HK-2 (cell line): ENCODE data around the gene COL18A1.

Source experiments
- DNase-seq: peaks from one replicate; pipeline ENCODE4 v3.0.0-alpha.2; 2018; ENCODE audit not compliant: unreplicated experiment

Gene COL18A1

DNA sequence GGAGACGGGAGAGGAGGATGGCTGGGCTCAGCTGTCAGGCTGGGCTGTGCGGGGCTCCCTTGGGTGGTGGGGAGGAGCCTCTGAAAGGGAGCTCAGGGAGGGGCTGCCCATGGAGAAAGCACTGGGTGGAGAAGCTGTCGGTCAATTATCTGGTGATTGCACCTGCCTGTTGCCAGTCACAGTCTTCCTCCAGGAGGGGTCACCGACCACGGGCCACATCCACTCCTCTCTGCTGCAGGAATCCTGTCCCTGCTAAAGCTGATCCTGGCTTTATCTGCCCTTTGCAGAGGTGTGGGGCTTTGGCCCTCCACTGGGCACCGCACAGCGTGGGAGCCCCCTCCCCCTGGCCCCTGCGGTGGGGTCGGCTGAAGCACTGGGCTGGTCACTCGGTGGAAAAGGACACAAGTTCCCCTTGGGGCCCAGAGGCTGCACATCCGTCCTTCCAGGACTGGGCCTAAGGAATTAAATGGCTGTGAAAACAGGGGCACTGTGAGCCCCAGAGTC, 21.8 kb upstream of the COL18A1 start:
- no peak for DNase-seq

GRCh38 chr21:45383615-45384201, 21.3 kb upstream of the COL18A1 start:
- DNase-seq, result no peak

GRCh38 chr21:45384656-45385548, 20.1 kb upstream of the COL18A1 start:
- no peak for DNase-seq

- no peak for DNase-seq
Measured at GRCh38 chr21:45385549-45386050, 19.4 kb upstream of the COL18A1 start.

- DNase-seq, result no peak
Measured at GRCh38 chr21:45386336-45386727, 18.6 kb upstream of the COL18A1 start.

GRCh38 chr21:45386728-45387371, 18.1 kb upstream of the COL18A1 start:
- DNase-seq, result peak; percentile 39

DNA sequence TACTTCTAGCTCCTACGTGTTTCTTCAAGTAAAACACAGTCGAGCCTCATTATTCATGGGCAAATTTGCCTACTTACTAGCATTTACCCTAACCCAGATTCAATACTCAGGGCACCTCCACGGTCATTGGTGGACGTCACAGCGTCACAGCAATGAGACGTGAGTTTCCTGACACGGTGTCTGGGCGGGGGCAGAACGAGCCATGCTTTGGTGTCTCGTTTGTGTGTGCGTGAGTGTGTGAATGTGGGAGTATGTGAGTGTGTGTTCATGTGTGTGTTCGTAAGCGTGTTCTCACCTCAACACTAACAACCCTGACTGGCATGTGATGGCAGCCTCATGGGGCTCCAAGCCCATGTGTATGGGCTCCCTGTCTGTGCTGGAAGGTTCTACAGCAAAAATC, 17.5 kb upstream of the COL18A1 start:
- DNase-seq, result no peak

- DNase-seq, result no peak
Measured at GRCh38 chr21:45388011-45388521, 16.9 kb upstream of the COL18A1 start.

GRCh38 chr21:45388611-45389296, 16.2 kb upstream of the COL18A1 start:
- DNase-seq, result no peak

GRCh38 chr21:45390121-45390751, 14.7 kb upstream of the COL18A1 start:
- DNase-seq, result no peak

DNA sequence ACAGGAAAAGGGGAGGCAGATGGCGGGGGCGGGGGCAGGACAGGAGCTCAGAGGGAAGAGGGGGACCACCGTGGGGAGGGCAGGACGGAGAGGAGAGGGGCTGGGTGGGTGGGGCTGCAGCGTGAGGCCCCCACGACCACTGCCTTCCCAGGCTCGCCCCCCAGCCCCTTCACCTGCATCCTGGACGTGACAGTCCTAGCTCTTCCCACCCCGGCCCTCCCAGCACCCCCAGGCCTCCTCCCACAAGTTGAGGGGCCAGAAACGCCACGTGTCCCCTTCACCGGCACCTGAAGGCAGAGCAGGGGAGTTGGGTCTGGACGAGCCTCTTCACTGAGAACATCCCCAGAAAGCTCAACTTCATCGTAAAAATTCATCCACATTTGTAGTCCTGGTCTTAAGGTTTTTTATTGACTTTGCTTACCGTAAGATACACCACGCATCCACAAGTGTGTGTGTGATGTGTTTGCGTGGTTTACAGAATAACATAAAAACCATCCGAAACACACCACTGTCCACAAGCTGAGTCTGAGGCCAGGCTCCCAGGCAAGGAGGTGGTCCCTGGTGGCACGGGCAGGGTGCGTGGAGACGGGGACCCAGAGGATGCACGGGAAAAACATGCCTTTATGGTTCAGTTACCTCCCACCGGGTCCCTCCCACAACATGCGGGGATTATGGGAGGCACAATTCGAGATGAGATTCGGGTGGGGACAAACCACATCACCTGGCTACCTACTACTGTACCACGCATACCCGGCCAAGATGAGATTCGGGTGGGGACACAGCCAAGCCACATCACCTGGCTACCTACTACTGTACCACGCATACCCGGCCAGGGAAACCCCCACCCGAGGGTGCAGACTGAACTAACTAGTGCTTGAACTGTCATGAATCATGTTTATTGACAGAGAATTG, 13.9 kb upstream of the COL18A1 start:
- DNase-seq, result no peak

- DNase-seq, result no peak
Measured at GRCh38 chr21:45391743-45392572, 13.0 kb upstream of the COL18A1 start.

DNA sequence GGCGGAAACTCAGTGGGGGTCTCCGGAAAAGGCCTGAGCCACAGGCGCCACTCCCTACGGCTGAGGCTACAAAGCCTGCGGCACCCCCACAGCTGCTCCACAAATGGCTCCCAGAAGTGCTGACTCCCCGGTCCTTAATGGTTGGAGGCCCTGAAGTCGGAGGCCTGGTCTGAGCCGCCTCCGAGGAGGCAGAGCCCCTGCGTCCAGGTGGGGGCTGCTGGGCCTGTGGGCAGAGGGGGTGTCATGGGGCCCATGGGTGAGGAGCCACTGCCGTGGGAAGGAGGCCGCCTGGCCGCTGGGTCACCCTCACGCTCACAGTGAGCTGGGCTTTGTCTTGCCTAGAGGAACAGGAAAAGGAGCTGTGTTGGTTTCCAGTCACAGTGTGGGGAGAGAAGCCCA, 12.4 kb upstream of the COL18A1 start:
- DNase-seq, result no peak

GRCh38 chr21:45393021-45393420, 11.9 kb upstream of the COL18A1 start:
- DNase-seq, result no peak

GRCh38 chr21:45393833-45394638, 10.9 kb upstream of the COL18A1 start:
- no peak for DNase-seq

DNA sequence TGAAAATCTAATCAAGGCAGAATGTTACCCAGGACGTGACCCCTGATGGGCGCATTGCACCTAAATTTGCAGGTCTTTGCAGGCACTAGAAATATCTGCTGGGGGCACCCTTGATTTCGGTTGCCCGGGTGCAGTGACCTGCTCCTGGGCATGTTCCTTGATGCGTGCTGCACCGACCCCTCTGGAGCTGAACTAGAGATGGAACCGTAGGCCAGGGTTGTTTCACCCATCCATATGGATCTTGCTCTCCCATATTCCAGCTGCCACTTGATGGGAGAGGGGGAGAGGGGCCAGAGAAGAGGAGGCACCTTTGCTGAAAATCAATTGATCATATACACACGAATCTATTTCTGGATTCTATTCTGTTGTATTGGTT, 8.4 kb upstream of the COL18A1 start:
- DNase-seq, result no peak

- DNase-seq, result no peak
Measured at GRCh38 chr21:45397381-45397780, 7.6 kb upstream of the COL18A1 start.

DNA sequence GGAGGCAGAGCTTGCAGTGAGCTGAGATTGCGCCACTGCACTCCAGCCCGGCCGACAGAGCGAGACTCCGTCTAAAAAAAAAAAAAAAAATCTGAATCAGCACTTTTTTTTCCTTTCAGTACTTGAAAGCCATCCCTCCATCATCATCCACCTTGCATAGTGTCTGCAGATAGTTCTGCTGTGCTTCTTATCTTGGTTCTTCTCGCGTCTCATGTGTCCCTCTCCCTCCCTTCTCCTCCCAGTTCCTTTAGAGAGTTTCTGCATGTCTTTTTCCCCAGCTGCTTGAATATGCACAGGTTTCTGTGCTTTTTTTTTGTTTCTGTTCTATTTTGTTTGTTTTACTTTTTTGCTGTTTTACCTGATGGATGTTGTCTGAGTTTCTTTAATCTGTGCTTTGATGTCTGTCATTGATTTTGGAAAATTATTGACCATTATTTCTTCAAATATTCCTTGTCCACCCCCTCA, 3.9 kb upstream of the COL18A1 start:
- no peak for DNase-seq
